Left kidney (tissue), 2 donors: ENCODE data around the gene DLG5. TPM values are rescaled to one million over a fixed set of nuclear protein-coding genes. Genes with fewer than 3 reads are reported as not detected.

Experiments
- DNase-seq: peaks from one replicate; pipeline ENCODE4 v3.0.0-alpha.2; 2013
- polyA plus RNA-seq: library from polyadenylated mRNA; unstranded; fragments of 120-200 nt; gene quantifications from one replicate; pipeline ENCODE4 v1.2.1, GENCODE V29; 2013; ENCODE audit not compliant: insufficient read length

DLG5 gene
- polyA plus RNA-seq, 1 donor = 51.4 TPM

- DNase-seq = no peak
These were observed 14.9 kb downstream of the DLG5 start for GRCh38 chr10:77911535-77912123.

DNA sequence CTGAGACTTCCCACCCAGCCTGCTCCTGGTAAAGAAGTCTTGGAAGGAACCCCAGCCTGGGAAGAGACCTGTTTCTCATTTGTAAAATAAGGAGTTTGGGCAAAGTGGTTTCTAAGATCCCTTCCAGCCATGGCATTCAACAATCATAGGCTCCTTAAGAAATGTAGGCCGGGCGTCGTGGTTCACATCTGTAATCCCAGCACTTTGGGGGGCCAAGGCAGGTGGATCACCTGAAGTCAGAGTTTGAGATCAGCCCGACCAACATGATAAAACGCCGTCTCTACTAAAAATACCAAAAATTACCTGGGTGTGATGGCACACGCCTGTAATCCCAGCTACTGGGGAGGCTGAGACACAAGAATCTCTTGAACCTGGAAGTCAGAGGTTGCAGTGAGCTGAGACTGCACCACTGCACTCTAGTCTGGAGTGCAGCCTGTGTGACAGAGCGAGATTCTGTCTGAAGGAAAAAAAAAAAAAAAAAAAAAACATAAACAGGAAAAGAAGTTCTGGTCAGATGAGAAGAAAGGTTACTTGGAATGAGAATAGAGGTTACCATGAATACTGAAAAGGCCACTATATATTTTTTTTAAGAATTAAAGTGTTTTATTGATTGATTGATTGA, 15.9 kb downstream of the DLG5 start:
- no peak for DNase-seq

DNA sequence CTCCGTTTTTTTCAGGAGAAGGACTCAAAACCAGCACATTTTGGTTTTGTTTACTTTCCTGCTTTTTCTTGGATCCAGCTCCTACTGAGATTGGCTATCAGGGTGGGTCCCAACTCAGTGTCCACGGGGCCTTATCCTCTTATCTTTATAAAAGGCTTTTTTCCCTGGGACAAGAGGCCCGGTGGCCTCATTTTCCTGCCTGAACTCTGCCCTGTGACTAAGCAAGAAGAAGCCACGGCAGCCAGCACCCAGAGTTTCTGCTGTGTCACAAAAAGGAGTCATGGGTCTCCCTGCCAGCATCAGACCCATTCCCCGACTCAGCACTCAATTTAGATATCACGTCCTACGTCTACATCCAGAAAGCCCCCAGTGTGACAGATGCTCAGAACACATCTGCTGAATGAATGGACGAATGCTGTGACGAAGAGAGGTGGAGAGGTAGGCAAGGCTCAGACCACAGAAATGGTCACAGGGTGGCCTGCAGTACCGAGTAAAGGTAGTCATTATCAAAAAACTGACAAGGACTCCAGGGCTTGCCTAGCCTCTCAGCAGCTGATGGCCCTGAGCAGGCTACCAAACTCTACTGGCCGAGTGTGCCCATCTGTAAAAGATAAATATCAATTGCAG, 16.7 kb downstream of the DLG5 start:
- no peak for DNase-seq

GRCh38 chr10:77909021-77909748, 17.4 kb downstream of the DLG5 start:
- DNase-seq = no peak

DNA sequence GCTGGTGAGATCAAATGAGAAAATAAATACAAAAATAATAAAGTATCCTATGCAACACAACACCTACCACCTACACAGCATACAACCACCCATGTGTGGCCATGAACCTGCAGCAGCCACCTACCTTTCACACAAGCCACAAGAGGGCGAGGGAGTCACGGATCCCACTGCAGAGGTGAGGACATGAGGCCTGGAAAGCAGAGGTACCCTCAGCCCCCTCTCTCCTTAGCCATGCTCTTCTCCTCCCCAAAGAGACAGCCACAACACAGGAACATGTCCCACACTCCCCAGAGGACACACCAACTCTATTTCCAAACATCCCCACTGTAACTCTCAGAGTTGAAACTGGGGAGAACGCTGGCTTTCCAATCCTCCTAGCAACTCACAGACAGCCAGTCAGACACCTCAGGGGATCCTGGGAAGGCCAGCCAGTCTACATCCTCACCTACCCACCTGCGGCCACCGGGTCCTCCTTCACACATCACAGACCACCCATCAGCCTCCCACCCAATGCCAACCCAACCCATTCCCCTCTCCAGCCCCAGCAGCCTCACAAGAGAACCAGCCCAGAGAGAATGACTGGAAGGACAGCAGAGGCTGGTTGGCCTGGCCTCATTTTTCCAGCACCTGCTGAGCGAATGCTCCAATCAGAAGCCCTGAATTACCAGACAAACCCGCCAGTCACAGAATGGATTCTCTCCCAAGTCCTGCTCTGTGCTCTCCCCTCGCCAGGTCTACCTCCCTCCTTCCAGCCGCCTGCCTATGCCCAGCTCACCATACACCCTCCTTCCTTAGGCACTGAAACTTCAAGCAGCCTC, 18.4 kb downstream of the DLG5 start:
- DNase-seq = no peak

GRCh38 chr10:77907462-77907861, 19.1 kb downstream of the DLG5 start:
- no peak for DNase-seq

- no peak for DNase-seq
These were observed 19.6 kb downstream of the DLG5 start for GRCh38 chr10:77906951-77907421.

GRCh38 chr10:77905781-77906180, 20.8 kb downstream of the DLG5 start:
- no peak for DNase-seq

DNA sequence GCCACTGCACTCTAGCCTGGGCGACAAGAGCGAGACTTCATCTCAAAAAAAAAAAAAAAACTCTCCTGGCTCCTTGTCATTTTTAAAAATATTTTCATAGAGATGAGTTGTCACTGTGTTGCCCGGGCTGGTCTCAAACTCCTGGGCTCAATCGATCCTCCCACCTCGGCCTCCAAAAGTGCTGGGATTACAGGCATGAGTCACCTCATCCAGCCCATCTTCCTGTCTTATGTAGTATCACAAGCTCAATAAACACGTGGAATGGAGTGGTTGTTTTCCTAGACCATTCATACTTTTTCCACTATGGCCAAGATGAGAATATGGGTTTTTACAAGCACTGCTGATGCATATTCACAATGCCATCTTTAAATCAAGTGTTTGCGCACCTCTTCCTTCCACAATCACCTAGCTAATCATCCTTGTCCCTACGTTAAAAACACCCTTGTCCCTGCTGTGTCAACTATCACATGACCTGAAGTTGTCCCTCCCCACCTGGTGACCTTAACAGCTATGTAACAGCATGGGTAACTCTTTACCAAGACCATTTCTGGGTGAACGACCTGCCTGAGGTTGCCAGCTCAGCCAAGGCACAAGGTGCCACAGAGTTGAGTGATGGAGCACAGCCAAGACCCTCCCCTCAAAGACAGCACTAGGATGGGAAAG, 21.3 kb downstream of the DLG5 start:
- no peak for DNase-seq

GRCh38 chr10:77904100-77904840, 22.3 kb downstream of the DLG5 start:
- DNase-seq = no peak

- DNase-seq = no peak
These were observed 24.4 kb downstream of the DLG5 start for GRCh38 chr10:77902159-77902558.

- no peak for DNase-seq
These were observed 24.8 kb downstream of the DLG5 start for GRCh38 chr10:77901743-77902142.

DNA sequence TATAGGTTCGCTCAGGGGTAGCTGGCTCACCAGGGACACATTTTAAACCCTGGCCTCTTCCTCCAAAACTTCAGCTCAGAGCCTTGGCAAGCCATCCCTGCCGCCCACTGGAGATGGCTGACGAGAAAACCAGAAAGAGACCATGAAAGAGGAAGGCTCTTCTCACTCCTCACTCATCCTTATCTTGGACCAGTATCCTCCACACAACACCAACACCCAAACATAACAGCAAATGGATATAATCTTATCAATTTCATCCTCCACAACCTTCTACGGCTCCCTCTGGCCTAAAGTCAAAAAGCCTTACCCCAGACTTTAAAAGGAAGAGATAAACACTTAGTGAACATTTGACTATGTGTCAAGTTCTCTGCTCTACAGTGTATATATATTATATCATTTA, 26.9 kb downstream of the DLG5 start:
- DNase-seq = no peak

DNA sequence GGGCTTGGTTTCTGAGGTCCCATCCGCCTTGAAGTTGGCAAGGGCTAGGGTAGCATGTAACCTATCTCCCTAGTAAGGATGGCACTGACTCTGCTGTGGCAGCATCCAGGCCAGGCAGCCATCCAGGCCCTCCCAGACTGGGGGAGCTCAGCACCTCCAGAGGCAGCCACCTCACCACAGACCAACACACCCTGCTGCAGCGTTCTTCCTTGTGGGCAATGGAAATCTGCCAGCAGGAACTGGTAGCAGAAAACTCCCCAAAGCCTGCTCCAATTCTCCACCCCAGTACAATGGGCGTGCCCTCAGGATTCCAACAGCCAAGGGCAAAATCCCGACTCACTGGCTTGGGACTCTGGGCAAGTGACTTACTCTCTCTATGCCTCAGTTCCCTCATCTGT, 27.5 kb downstream of the DLG5 start:
- no peak for DNase-seq

DNA sequence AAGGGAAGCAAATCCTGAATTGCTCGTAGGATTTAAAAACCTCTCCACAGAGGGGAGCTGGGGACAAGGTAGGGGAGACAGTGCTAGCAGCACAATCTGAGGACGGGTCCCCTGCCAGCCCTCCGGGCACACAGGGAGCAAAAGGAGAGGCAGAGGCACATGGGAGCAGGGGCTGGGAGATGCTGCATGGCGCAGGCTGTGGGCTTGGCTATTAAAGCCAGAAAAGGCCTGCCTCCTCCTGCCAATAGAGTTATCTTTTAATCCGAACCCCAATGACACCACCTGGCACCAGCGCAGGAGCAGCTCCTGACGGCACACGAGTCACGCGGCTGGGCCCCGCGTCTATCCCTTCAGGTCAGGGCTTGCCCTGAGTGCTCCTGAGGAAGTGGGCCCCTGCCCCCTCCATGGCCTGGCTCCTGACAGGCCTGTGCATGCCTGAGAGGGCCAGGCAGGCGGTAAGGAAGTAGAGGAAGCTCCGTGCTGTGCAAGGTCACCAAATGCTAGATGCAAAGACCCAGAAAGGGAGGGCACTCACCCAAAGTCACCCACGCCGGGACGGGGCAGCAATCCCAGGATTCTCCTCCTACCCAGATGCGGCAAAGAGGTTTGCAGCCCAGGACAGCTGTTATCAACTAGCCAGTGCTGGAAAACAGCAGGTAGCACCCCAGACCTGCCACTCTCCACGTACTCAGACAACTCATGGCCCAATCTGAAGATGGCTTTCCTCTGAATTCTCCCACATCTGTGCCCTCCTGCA, 28.1 kb downstream of the DLG5 start:
- no peak for DNase-seq

DNA sequence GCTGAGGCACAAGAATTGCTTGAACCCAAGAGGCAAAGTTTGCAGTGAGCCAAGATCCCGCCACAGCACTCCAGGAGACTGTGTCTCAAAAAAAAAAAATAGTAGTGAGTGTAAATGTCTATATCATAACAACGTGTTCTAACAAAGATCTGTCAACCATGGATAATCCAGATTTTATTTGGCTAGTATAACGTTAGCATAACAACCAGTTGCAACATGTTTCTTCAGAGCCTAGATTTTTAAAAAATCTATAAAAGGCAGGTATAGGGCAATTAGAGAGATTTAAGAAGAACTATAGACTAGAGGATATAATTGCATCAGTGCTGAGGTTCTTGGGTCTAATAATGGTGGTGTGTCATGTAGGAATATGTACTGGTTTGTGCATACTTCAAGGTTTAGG, 30.5 kb downstream of the DLG5 start:
- DNase-seq = no peak

GRCh38 chr10:77894058-77894457, 32.5 kb downstream of the DLG5 start:
- DNase-seq = no peak

GRCh38 chr10:77893386-77893785, 33.2 kb downstream of the DLG5 start:
- DNase-seq = no peak

GRCh38 chr10:77892761-77893160, 33.8 kb downstream of the DLG5 start:
- DNase-seq = no peak
